ENCODE measurements around the gene REEP1.

GRCh38 chr2:86297382-86298147 is 39.9 kb downstream of the REEP1 start:
- TF ChIP-seq TEAD4 (IDR thresholded peaks at IDR 0.05; ENCODE audit: low read depth, low read length) = no peak
- no peak for TF ChIP-seq MAX (IDR thresholded peaks at IDR 0.05)
- TF ChIP-seq CTCF (IDR thresholded peaks at IDR 0.05; ENCODE audit: control extremely low read depth in 1 of 3, insufficient read depth in 1 of 3, low read depth in 1 of 3, low read length in 3 of 3) = peak; percentile 33 to 54 (median 51)
- TF ChIP-seq POLR2A (IDR thresholded peaks at IDR 0.05; ENCODE audit: control extremely low read depth in 1 of 2, low read depth in 2 of 2, low read length in 2 of 2) = no peak
- TF ChIP-seq TAF1 (IDR thresholded peaks at IDR 0.05; ENCODE audit: low read depth, low read length) = no peak
- TF ChIP-seq ATF3 (IDR thresholded peaks at IDR 0.05; ENCODE audit: insufficient read depth, low read depth, low read length) = no peak
- no peak for TF ChIP-seq HDAC2 (IDR thresholded peaks at IDR 0.05; ENCODE audit: borderline replicate concordance in 1 of 2, low read depth in 2 of 2, low read length in 2 of 2)
- no peak for TF ChIP-seq CHD2 (IDR thresholded peaks at IDR 0.05; ENCODE audit: low read length)
- no peak for TF ChIP-seq CEBPB (IDR thresholded peaks at IDR 0.05; ENCODE audit: low read depth, low read length)
- peak; percentile 58 to 70 for TF ChIP-seq RAD21 (IDR thresholded peaks at IDR 0.05 in 1 of 2, conservative IDR thresholded peaks at IDR 0.05 in 1 of 2; ENCODE audit: low read depth in 2 of 2, low read length in 2 of 2)
- no peak for TF ChIP-seq GABPA (IDR thresholded peaks at IDR 0.05; ENCODE audit: borderline replicate concordance, insufficient read depth, low read length)
- TF ChIP-seq NANOG (IDR thresholded peaks at IDR 0.05; ENCODE audit: insufficient read depth, low read depth, low read length, poor library complexity, severe bottlenecking) = no peak
- no peak for TF ChIP-seq TBP (IDR thresholded peaks at IDR 0.05; ENCODE audit: low read depth, low read length)

Data from H1 (cell line).